B cell (primary cell): ENCODE results near the gene CEP63. TPM values are rescaled to one million over a fixed set of nuclear protein-coding genes. Genes with fewer than 3 reads are reported as not detected.

Experiments
- ATAC-seq: fragments of 200-7000 bp; cut with Tn5 transposase; one replicate; pipeline ENCODE4 v1.10.0; 2021; ENCODE audit warnings: low read depth, mild to moderate bottlenecking, moderate number of reproducible peaks, moderate library complexity
- CTCF ChIA-PET: fragments of 350-600 bp; sonication (Branson Sonifier 250); formaldehyde crosslinking; loops from one replicate; lab custom pipeline; 2021; ENCODE audit warnings: antibody characterized with exemption, inconsistent platforms; lab: Charles Lee
- POLR2A ChIA-PET: fragments of 350-600 bp; sonication (Branson Sonifier 250); formaldehyde crosslinking; loops from one replicate; lab custom pipeline; 2021; ENCODE audit warnings: antibody characterized with exemption; lab: Charles Lee
- DNase-seq: peaks from one replicate; pipeline ENCODE4 v3.0.0; 2013
- H2AFZ ChIP-seq: 2 replicates; pipeline ENCODE4 v1.6.1; 2012; ENCODE audit warnings: mild to moderate bottlenecking, low read depth, low read length; ENCODE audit not compliant: insufficient read depth, poor library complexity, severe bottlenecking
- H3K27ac ChIP-seq, 2 donors: 1 replicate in 1 of 2; 2 replicates in 1 of 2; pipeline ENCODE4 v1.5.1; 2012 to 2013; ENCODE audit warnings: low read length in 2 of 2, mild to moderate bottlenecking in 2 of 2, moderate library complexity in 1 of 2
- H3K27me3 ChIP-seq, 4 experiments: fragments of 200-600 bp in 1 of 4; sonication (generic) in 1 of 4; replicated peaks in 1 of 4; 1 replicate in 2 of 4; 2 replicates in 2 of 4; pipeline versions ENCODE4 v1.6.1 to v1.7.0; 2013 to 2016; ENCODE audit warnings: low read length in 3 of 4, mild to moderate bottlenecking in 2 of 4, mixed read lengths in 1 of 4, moderate library complexity in 1 of 4; ENCODE audit not compliant: insufficient read depth in 4 of 4, control insufficient read depth in 3 of 4; ENCODE audit errors: control extremely low read depth in 1 of 4
- H3K36me3 ChIP-seq, 2 experiments: replicated peaks in 1 of 2; 1 replicate in 1 of 2; 2 replicates in 1 of 2; pipeline versions ENCODE4 v1.6.1 to v1.7.1; 2013; ENCODE audit warnings: low read length in 1 of 2; ENCODE audit not compliant: insufficient read depth in 2 of 2, control insufficient read depth in 1 of 2; ENCODE audit errors: control extremely low read depth in 1 of 2, extremely low read depth in 1 of 2
- H3K4me1 ChIP-seq, 2 donors: fragments of 200-600 bp in 1 of 2; sonication (generic) in 1 of 2; 1 replicate in 1 of 2; 2 replicates in 1 of 2; pipeline versions ENCODE4 v1.5.1 to v1.6.1; 2013 to 2017; ENCODE audit warnings: low read length in 2 of 2; ENCODE audit not compliant: control insufficient read depth in 2 of 2, insufficient read depth in 2 of 2
- H3K4me2 ChIP-seq: replicated peaks from 2 replicates; pipeline ENCODE3; 2012; ENCODE audit warnings: mild to moderate bottlenecking, low read depth, low read length; ENCODE audit not compliant: poor library complexity, severe bottlenecking
- H3K4me3 ChIP-seq, 5 experiments: fragments of 200-600 bp in 1 of 5; sonication (generic) in 1 of 5; 1 replicate in 3 of 5; 2 replicates in 2 of 5; pipeline versions ENCODE4 v1.5.1 to v1.7.0; 2011 to 2016; ENCODE audit warnings: low read length in 4 of 5, mild to moderate bottlenecking in 4 of 5, low read depth in 2 of 5, control low read depth in 1 of 5, moderate library complexity in 1 of 5; ENCODE audit not compliant: insufficient read depth in 1 of 5; ENCODE audit errors: control extremely low read depth in 1 of 5, extremely low read depth in 1 of 5
- H3K79me2 ChIP-seq: fragments of 200-600 bp; sonication (generic); one replicate; pipeline ENCODE4 v1.6.0; 2016; ENCODE audit warnings: low read length; ENCODE audit not compliant: control insufficient read depth, insufficient read depth
- H3K9ac ChIP-seq: fragments of 200-600 bp; sonication (generic); 2 replicates; pipeline ENCODE4 v1.6.1; 2017; ENCODE audit warnings: mild to moderate bottlenecking, low read length, moderate library complexity
- H3K9me3 ChIP-seq, 3 donors: one replicate each; pipeline versions ENCODE4 v1.6.1 to v1.7.1; 2013; ENCODE audit warnings: low read length in 2 of 3; ENCODE audit not compliant: control insufficient read depth in 2 of 3, insufficient read depth in 1 of 3; ENCODE audit errors: control extremely low read depth in 1 of 3
- H4K20me1 ChIP-seq: 2 replicates; pipeline ENCODE4 v1.6.0; 2012; ENCODE audit warnings: mild to moderate bottlenecking, low read length; ENCODE audit not compliant: insufficient read depth, control insufficient read depth, poor library complexity, severe bottlenecking
- H3K27ac Mint-ChIP-seq: one replicate; pipeline ENCODE4 v1.8.0; 2021; ENCODE audit warnings: mixed read lengths
- H3K27me3 Mint-ChIP-seq: one replicate; pipeline ENCODE4 v1.8.0; 2021; ENCODE audit warnings: mixed read lengths
- H3K4me1 Mint-ChIP-seq: one replicate; pipeline ENCODE4 v1.8.0; 2021; ENCODE audit warnings: mixed read lengths
- H3K4me3 Mint-ChIP-seq: one replicate; pipeline ENCODE4 v1.8.0; 2021; ENCODE audit warnings: mixed read lengths
- H3K9me3 Mint-ChIP-seq: one replicate; pipeline ENCODE4 v1.8.0; 2022; ENCODE audit warnings: mixed read lengths; ENCODE audit not compliant: insufficient read depth
- CTCF ChIP-seq: fragments of 200-600 bp; IDR thresholded peaks from one replicate; pipeline ENCODE4 v1.8.0; 2022; ENCODE audit warnings: antibody characterized with exemption, mild to moderate bottlenecking
- EZH2 ChIP-seq: IDR thresholded peaks from 2 replicates; pipeline ENCODE4 v1.6.1; 2012; ENCODE audit warnings: borderline replicate concordance, low read depth, mild to moderate bottlenecking, moderate library complexity, low read length; ENCODE audit not compliant: insufficient read depth, poor library complexity, severe bottlenecking
- WGBS: methylation state at CpG from one replicate; pipeline ENCODE4 v1.1.5; 2013; ENCODE audit warnings: missing lambda C conversion rate; ENCODE audit not compliant: insufficient coverage; 5-methylcytosine and 5-hydroxymethylcytosine counted together
- intact Hi-C: fragments of 100-400 bp; cut with micrococcal nuclease; formaldehyde crosslinking; loops from one replicate; pipeline ENCODE4 v1.10.0; 2022
- polyA plus RNA-seq: library from polyadenylated mRNA; depleted of rRNA; stranded (reverse); fragments of >200 nt; gene quantifications from 2 replicates; pipeline ENCODE4 v1.2.3, GENCODE V29; 2012
- total RNA-seq, 2 donors: library from RNA; stranded (reverse); fragments of 120-200 nt in 1 of 2; gene quantifications; 1 replicate in 1 of 2; 2 replicates in 1 of 2; pipeline versions ENCODE4 v1.2.3 to v1.2.4, GENCODE V29; 2013 to 2022

Gene CEP63
- total and polyA plus RNA-seq, 2 donors (not counting 1 experiment from before 2014, with no cell fraction given) = 9.6 to 35.6 TPM

DNA sequence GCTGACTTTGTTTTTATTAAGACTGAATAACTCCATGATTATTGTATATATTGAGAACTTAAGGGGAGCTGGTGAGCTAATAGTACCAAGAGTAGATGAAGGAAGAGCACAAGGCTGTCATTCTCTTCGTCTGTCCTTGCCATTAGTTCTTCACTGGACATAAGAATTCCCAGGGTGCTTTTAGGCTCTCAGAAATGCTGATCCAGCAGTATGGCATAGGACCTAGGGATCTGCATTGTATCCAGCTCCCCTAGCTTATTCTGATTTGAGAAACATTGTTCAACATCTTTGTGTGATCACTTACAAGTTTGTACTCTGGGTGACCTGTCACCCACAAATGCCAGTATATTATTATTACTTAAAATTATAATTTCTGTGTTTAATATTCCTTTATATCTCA, 47.6 kb downstream of the CEP63 start:
- Histone ChIP-seq H3K36me3 (peaks cover 14 to 46% of the 10 kb centered on the region in 2 experiments), H2AFZ (no peak overlapping the region), H3K27me3 (no peaks in the 10 kb centered on the region), H3K4me3 (no peak overlapping the region), H3K4me1 (no peaks in the 10 kb centered on the region), H3K9me3 (peaks cover 0 to 3% (median 0%) of the 10 kb centered on the region in 3 donors), H3K9ac (no peak overlapping the region), H3K27ac (no peak overlapping the region), H4K20me1 (no peaks in the 10 kb centered on the region), H3K79me2 (peaks cover 8% of the 10 kb centered on the region), H3K4me2 (no peak overlapping the region)
- ChIA-PET POLR2A (no interaction called here), CTCF (interaction anchor here (1.3 kb wide), 1 partner anchor 321 kb away, joined by 3 read pairs; no protein-coding TSS in a partner anchor)
- no peak for TF ChIP-seq CTCF
- TF ChIP-seq EZH2 = no peak
- Mint-ChIP-seq H3K27me3 (no peaks in the 10 kb centered on the region), H3K9me3 (no peaks in the 10 kb centered on the region), H3K27ac (no peak overlapping the region), H3K4me1 (no peaks in the 10 kb centered on the region), H3K4me3 (no peak overlapping the region)
- 80% methylated on average over 1 of the region's 1 CpG for WGBS
- ATAC-seq (no peak), DNase-seq (no peak)
- intact Hi-C loops = no loop called here

DNA sequence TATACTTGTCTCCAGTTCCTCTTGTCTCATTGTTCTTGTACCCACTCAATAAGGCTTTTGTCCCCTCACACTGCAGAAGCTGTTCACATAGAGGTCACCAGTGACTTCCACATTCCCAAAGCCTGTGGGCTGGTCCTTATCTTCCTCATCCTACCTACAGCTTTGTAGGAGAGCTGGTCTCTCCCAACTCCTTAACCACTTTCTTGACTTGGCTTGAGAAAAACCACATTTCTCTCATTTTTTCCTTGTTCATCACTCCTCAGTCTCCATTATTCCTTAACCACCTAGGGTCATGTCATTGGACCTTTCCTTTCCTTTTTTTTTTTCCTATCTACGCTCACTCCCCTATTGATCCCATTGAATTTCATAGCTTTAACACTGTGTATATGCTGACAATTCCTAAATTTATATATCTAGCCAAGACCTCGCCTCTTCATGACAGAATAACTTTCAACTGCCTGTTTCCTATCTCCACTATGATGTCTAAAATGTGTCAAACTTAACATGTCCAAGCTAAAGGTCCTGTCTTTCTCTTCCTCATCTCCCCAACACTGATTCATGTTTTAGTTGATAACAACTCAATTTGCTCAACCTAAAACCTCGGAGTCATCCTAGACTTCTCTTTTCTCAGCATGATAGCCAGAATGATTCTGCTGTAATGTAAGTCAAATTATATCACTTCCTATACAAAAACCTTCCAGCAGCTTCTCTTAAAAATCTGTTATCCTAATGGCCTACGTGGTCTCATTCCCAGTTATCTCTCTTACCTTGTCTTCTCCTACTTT, 49.5 kb downstream of the CEP63 start:
- POLR2A ChIA-PET = no interaction called here

More for the DNA sequence above, 49.5 kb downstream of the CEP63 start:
- TF ChIP-seq CTCF (no peak), EZH2 (no peak)
- Histone ChIP-seq H3K79me2 (no peaks in the 10 kb centered on the region), H3K4me2 (no peak overlapping the region), H3K9ac (no peak overlapping the region), H3K27me3 (no peaks in the 10 kb centered on the region), H3K9me3 (no peaks in the 10 kb centered on the region), H3K27ac (no peak overlapping the region), H2AFZ (no peak overlapping the region), H4K20me1 (no peaks in the 10 kb centered on the region), H3K36me3 (peaks cover 18 to 48% of the 10 kb centered on the region in 2 experiments), H3K4me1 (no peaks in the 10 kb centered on the region), H3K4me3 (no peak overlapping the region)
- DNase-seq (no peak), ATAC-seq (no peak)
- CTCF ChIA-PET = no interaction called here
- 97% methylated on average over 3 of the region's 4 CpGs for WGBS
- no peak overlapping the region for H3K4me3 Mint-ChIP-seq
- H3K27me3 Mint-ChIP-seq = no peaks in the 10 kb centered on the region
- H3K9me3 Mint-ChIP-seq = no peaks in the 10 kb centered on the region
- H3K27ac Mint-ChIP-seq = no peak overlapping the region
- intact Hi-C loops = no loop called here
- H3K4me1 Mint-ChIP-seq = no peaks in the 10 kb centered on the region
